T-cell (primary cell): ENCODE data around the gene CEP85L. TPM values are rescaled to one million over a fixed set of nuclear protein-coding genes. Genes with fewer than 3 reads are reported as not detected.
A peak's percentile ranks its signal among the peaks of the same experiment; 100 is the strongest.

Source experiments
- ATAC-seq, 4 experiments: fragments of 200-7000 bp in 3 of 4; fragments of 150-1000 bp in 1 of 4; cut with Tn5 transposase; replicated peaks in 1 of 4; 1 replicate in 3 of 4; 2 replicates in 1 of 4; pipeline ENCODE4 v1.10.0; 2021; ENCODE audit warnings: moderate library complexity in 3 of 4, mild to moderate bottlenecking in 2 of 4, moderate number of reproducible peaks in 1 of 4
- CTCF ChIA-PET, 2 donors: fragments of 300-600 bp; sonication (Branson Sonifier 250); formaldehyde crosslinking; loops; one replicate each; lab custom pipeline; 2022; ENCODE audit warnings: antibody characterized with exemption in 2 of 2; lab: Charles Lee
- POLR2A ChIA-PET, 2 donors: fragments of 300-600 bp; sonication (Branson Sonifier 250); formaldehyde crosslinking; loops; one replicate each; lab custom pipeline; 2022; ENCODE audit warnings: antibody characterized with exemption in 2 of 2; lab: Charles Lee
- DNase-seq, 35 experiments: peaks; one replicate each; pipeline versions ENCODE4 v3.0.0 to v3.0.0-alpha.2; 2013 to 2023
- H3K27ac ChIP-seq: one replicate; pipeline ENCODE4 v1.5.1; 2013; ENCODE audit warnings: low read length
- H3K27me3 ChIP-seq, 2 experiments: replicated peaks in 1 of 2; 1 replicate in 1 of 2; 2 replicates in 1 of 2; pipeline versions ENCODE4 v1.6.1 to v1.7.0; 2013; ENCODE audit warnings: low read length in 1 of 2, mixed read lengths in 1 of 2; ENCODE audit not compliant: control insufficient read depth in 2 of 2, insufficient read depth in 2 of 2; ENCODE audit errors: extremely low read depth in 1 of 2
- H3K36me3 ChIP-seq, 2 donors: 1 replicate in 1 of 2; 2 replicates in 1 of 2; pipeline versions ENCODE4 v1.6.1 to v1.7.0; 2013; ENCODE audit warnings: low read length in 1 of 2; ENCODE audit not compliant: control insufficient read depth in 2 of 2, insufficient read depth in 1 of 2; ENCODE audit errors: extremely low read depth in 1 of 2
- H3K4me1 ChIP-seq, 2 experiments: 1 replicate in 1 of 2; 2 replicates in 1 of 2; pipeline versions ENCODE4 v1.6.1 to v1.7.0; 2013; ENCODE audit warnings: low read length in 2 of 2, mixed read lengths in 1 of 2; ENCODE audit not compliant: insufficient read depth in 2 of 2, control insufficient read depth in 1 of 2; ENCODE audit errors: extremely low read depth in 1 of 2
- H3K4me3 ChIP-seq, 2 donors: 1 replicate in 1 of 2; 2 replicates in 1 of 2; pipeline versions ENCODE4 v1.5.1 to v1.7.0; 2013; ENCODE audit warnings: mild to moderate bottlenecking in 2 of 2, low read length in 1 of 2, moderate library complexity in 1 of 2; ENCODE audit not compliant: control insufficient read depth in 1 of 2; ENCODE audit errors: extremely low read depth in 1 of 2
- H3K9me3 ChIP-seq: 2 replicates; pipeline ENCODE4 v1.7.0; 2013
- H3K27ac Mint-ChIP-seq, 2 donors: one replicate each; pipeline ENCODE4 v1.8.0; 2020 to 2021; ENCODE audit warnings: mild to moderate bottlenecking in 2 of 2, mixed read lengths in 2 of 2
- H3K27me3 Mint-ChIP-seq, 2 donors: one replicate each; pipeline ENCODE4 v1.8.0; 2021 to 2022; ENCODE audit warnings: mixed read lengths in 2 of 2
- H3K36me3 Mint-ChIP-seq: one replicate; pipeline ENCODE4 v1.8.0; 2021; ENCODE audit warnings: mixed read lengths
- H3K4me1 Mint-ChIP-seq, 3 donors: one replicate each; pipeline ENCODE4 v1.8.0; 2020 to 2022; ENCODE audit warnings: mixed read lengths in 3 of 3, mild to moderate bottlenecking in 1 of 3
- H3K4me3 Mint-ChIP-seq, 3 donors: one replicate each; pipeline ENCODE4 v1.8.0; 2020 to 2022; ENCODE audit warnings: mild to moderate bottlenecking in 3 of 3, mixed read lengths in 3 of 3, moderate library complexity in 3 of 3
- H3K9me3 Mint-ChIP-seq, 3 donors: one replicate each; pipeline ENCODE4 v1.8.0; 2020 to 2022; ENCODE audit warnings: mixed read lengths in 3 of 3
- WGBS: methylation state at CpG from one replicate; pipeline ENCODE4 v1.1.5; 2013; ENCODE audit warnings: missing lambda C conversion rate; ENCODE audit not compliant: insufficient coverage; 5-methylcytosine and 5-hydroxymethylcytosine counted together
- total RNA-seq, 35 experiments: library from RNA in 6 of 35; stranded (reverse) in 6 of 35; fragments of 120-200 nt in 1 of 35; gene quantifications; one replicate each; pipeline versions ENCODE4 v1.2.1 to v1.2.4 and lab custom pipeline; 2013 to 2026

Gene CEP85L
- total RNA-seq, 5 donors from 2014 or later (not counting 1 experiment from before 2014, with no cell fraction given) = 49.7 to 101 (median 53.5) TPM

DNA sequence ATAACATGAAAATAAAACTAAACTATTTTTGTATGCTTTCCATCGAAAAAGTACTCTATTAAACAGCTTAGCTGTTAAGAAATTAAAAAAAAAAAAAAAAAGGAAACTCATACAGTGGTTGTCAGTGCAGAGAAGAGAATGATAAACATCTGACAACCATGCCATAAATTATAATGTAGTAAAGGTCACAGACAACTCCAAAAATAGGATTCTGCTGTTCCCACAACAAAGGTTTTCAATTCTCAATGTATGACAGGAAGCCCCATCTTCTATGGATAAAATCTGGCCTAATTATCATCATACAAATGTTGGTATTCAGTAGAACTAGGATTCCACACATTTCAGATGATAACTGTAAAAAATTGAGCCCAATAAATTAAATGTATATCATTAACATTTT lies 98.3 kb downstream of the CEP85L start:
- Mint-ChIP-seq H3K27me3 (no peaks in the 10 kb centered on the region), H3K4me3 (no peak overlapping the region), H3K36me3 (peaks cover 19% of the 10 kb centered on the region), H3K9me3 (no peaks in the 10 kb centered on the region), H3K4me1 (peaks cover 56 to 66% (median 61%) of the 10 kb centered on the region in 3 donors), H3K27ac (peak overlapping the region in 1 of 2 donors; percentile 39)
- DNase-seq = no peak
- POLR2A ChIA-PET = interaction anchor here (0.6 to 0.7 kb wide), 3 partner anchors 10 to 457 kb away, joined by 4 read pairs; no protein-coding TSS in a partner anchor
- Histone ChIP-seq H3K27ac (no peak overlapping the region), H3K4me1 (peaks cover 9 to 36% of the 10 kb centered on the region in 2 experiments), H3K4me3 (no peak overlapping the region), H3K9me3 (no peaks in the 10 kb centered on the region), H3K27me3 (no peaks in the 10 kb centered on the region), H3K36me3 (peaks cover 0 to 11% of the 10 kb centered on the region in 2 donors)
- WGBS = no CpG with 5 or more reads among the region's 1 CpG
- no peak for ATAC-seq
- CTCF ChIA-PET = interaction anchor here (0.6 to 1.6 kb wide), 7 partner anchors 8 to 572 kb away, joined by 3 to 7 read pairs (median 5); no protein-coding TSS in a partner anchor

DNA sequence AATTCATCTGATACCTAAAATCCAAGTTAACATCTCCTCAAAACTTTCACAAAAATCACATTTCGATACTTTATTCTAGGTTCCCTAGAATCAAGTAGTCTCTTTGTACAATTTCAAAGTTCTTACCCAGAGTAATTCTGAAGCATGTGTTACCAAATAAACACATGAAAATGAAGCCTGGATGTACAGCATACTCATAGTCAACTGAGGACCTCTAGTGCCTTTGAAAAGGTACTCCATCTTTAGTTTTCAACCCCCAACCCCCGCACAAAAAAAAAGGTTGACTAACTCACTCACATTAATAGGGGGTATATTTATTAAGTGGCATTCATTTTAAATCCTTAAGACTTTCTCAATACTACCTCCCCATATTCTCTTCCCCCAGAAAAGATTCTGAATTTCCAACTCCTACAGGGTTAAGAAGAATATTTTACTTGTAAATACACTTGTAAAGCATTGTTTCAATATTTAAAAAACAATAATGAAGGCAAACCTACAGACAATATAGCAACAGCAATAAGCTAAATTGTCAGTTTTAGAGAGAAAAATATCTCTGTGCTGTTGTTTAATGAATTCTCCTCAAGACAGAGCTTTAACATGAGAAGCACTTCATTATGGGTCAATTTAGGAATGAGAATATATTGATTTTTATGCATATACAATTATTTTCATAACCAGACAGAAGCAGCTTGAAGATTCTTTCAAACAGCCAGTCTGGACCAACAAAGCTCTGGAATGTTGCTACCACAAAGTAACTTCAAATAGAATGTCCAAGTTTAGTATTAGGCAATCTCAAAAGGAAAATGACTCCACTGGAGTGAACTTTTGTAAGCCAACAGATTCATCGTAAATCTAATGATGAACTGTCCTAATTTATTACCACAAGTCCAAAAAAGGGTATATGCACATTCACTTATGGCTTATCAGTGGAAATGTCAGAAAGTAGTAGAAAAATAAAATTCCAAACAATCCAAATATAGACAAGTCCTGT lies 100.0 kb downstream of the CEP85L start:
- no peaks in the 10 kb centered on the region for H3K27me3 ChIP-seq
- H3K9me3 ChIP-seq = no peaks in the 10 kb centered on the region
- H3K4me3 ChIP-seq = no peak overlapping the region
- ATAC-seq = peak; percentile 75 to 91 (median 86)
- no peaks in the 10 kb centered on the region for H3K27me3 Mint-ChIP-seq
- H3K9me3 Mint-ChIP-seq = no peaks in the 10 kb centered on the region
- no peak overlapping the region for H3K27ac ChIP-seq
- peak overlapping the region; percentile 59 to 78 for H3K27ac Mint-ChIP-seq
- H3K4me1 Mint-ChIP-seq = peaks cover 56 to 62% (median 58%) of the 10 kb centered on the region in 3 donors
- peaks cover 19% of the 10 kb centered on the region for H3K36me3 Mint-ChIP-seq
- 67% methylated on average over 1 of the region's 3 CpGs for WGBS
- ChIA-PET CTCF (interaction anchor here (0.6 to 1.3 kb wide), 9 partner anchors 14 to 576 kb away, joined by 3 to 6 read pairs (median 3); no protein-coding TSS in a partner anchor), POLR2A (interaction anchor here in 1 of 2 donors (0.6 kb wide), 2 partner anchors 457 to 569 kb away, joined by 3 to 8 read pairs; no protein-coding TSS in a partner anchor)
- peaks cover 0 to 34% of the 10 kb centered on the region in 2 experiments for H3K4me1 ChIP-seq
- DNase-seq = peak in 5 of 35 experiments; percentile 7 to 69 (median 10)
- H3K36me3 ChIP-seq = peaks cover 0 to 11% of the 10 kb centered on the region in 2 donors
- H3K4me3 Mint-ChIP-seq = no peak overlapping the region

DNA sequence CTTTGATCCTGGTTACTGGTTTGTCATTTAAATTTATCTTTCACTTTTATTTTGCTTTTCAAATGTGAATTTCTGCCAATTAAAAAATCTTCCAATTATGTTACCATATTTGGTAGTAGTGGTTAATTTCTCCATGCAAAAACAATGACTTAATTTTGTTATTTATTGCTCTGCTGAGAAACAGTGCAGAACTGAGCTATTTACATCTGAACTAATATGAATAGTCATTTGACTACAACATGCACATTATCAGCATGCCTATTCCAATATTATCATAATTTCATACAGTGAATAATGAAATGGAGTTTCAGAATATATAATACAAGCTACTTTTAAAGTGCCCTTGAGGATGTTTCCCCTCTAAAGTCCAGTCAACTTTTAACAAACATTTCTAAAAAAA lies 102.8 kb downstream of the CEP85L start:
- no peak overlapping the region for H3K4me3 Mint-ChIP-seq
- DNase-seq = no peak
- Histone ChIP-seq H3K36me3 (no peaks in the 10 kb centered on the region), H3K27ac (no peak overlapping the region), H3K27me3 (no peaks in the 10 kb centered on the region), H3K9me3 (no peaks in the 10 kb centered on the region), H3K4me1 (peaks cover 0 to 37% of the 10 kb centered on the region in 2 experiments), H3K4me3 (no peak overlapping the region)
- ChIA-PET POLR2A (interaction anchor here in 1 of 2 donors (0.5 kb wide), 1 partner anchor 309 kb away, joined by 16 read pairs; no protein-coding TSS in a partner anchor), CTCF (interaction anchor here in 1 of 2 donors (0.5 to 1.5 kb wide), 3 partner anchors 17 to 765 kb away, joined by 3 to 4 read pairs (median 4); no protein-coding TSS in a partner anchor)
- ATAC-seq = no peak
- no peaks in the 10 kb centered on the region for H3K27me3 Mint-ChIP-seq
- no peaks in the 10 kb centered on the region for H3K9me3 Mint-ChIP-seq
- H3K36me3 Mint-ChIP-seq = peaks cover 12% of the 10 kb centered on the region
- peaks cover 65 to 71% (median 66%) of the 10 kb centered on the region in 3 donors for H3K4me1 Mint-ChIP-seq
- H3K27ac Mint-ChIP-seq = no peak overlapping the region

DNA sequence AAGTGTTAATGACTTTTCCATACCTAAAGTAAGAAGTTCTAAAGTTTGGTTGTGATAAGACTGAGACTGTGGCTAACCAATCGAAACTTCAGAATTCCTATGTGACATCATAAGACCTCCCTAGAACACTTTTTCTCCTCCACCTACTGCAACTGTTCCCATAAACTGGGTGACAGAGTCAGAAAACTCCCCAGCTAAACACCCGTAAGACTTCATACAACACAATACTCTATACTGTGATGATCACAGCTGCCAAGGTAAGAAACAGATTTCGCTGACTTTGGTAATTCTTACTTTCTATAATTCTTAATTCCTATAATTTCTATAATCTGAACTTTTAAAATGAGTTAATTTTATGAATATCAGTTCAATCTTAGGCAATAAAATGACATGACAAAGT lies 103.3 kb downstream of the CEP85L start, which contains the start of gene PLN:
Gene PLN (plus strand): TSS at position 161 of the 400 bp plus-strand sequence. CDS start 10,626 bp downstream, outside the sequence.
- no CpG with 5 or more reads among the region's 3 CpGs for WGBS
- peaks cover 63 to 70% (median 68%) of the 10 kb centered on the region in 3 donors for H3K4me1 Mint-ChIP-seq
- H3K4me1 ChIP-seq = peaks cover 0 to 36% of the 10 kb centered on the region in 2 experiments
- no peaks in the 10 kb centered on the region for H3K9me3 ChIP-seq
- ATAC-seq (no peak), DNase-seq (no peak)
- no peak within 1 kb of the TSS for H3K4me3 Mint-ChIP-seq
- no peaks in the 10 kb centered on the region for H3K9me3 Mint-ChIP-seq
- POLR2A ChIA-PET = no interaction called here
- H3K36me3 ChIP-seq = no peaks in the 10 kb centered on the region
- H3K27ac ChIP-seq = no peak within 1 kb of the TSS
- H3K4me3 ChIP-seq = no peak within 1 kb of the TSS
- H3K27me3 ChIP-seq = no peaks in the 10 kb centered on the region
- H3K27me3 Mint-ChIP-seq = no peaks in the 10 kb centered on the region
- peaks cover 14% of the 10 kb centered on the region for H3K36me3 Mint-ChIP-seq
- CTCF ChIA-PET = interaction anchor here (0.5 to 1.5 kb wide), 5 partner anchors 17 to 765 kb away, joined by 3 to 4 read pairs (median 3); no protein-coding TSS in a partner anchor
- peak within 1 kb of the TSS in 1 of 2 donors; percentile 31 for H3K27ac Mint-ChIP-seq

DNA sequence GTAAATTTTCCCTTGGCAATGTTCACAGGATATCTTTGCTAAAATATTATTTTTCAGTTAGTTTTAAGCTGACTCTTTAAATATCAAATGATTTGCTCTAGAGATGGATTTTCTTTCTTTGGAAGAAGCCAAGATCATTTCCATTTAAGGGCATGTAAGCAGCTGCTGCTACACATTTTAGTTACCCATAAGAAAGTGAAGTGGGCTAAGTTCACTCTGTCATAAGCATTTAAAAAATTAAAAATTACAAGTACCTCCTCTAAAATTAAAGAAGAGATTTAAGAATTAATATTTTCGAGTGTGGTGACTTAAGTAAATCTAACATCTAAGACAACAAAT lies 104.5 kb downstream of the CEP85L start:
- Histone ChIP-seq H3K9me3 (peaks cover 2% of the 10 kb centered on the region), H3K27me3 (no peaks in the 10 kb centered on the region), H3K4me1 (peaks cover 0 to 25% of the 10 kb centered on the region in 2 experiments), H3K27ac (no peak overlapping the region), H3K4me3 (no peak overlapping the region), H3K36me3 (no peaks in the 10 kb centered on the region)
- ChIA-PET CTCF (interaction anchor here in 1 of 2 donors (1.4 kb wide), 1 partner anchor 24 kb away, joined by 3 read pairs; no protein-coding TSS in a partner anchor), POLR2A (no interaction called here)
- Mint-ChIP-seq H3K27ac (no peak overlapping the region), H3K36me3 (peaks cover 14% of the 10 kb centered on the region), H3K4me1 (peaks cover 62 to 70% (median 67%) of the 10 kb centered on the region in 3 donors), H3K9me3 (no peaks in the 10 kb centered on the region), H3K4me3 (no peak overlapping the region), H3K27me3 (no peaks in the 10 kb centered on the region)
- WGBS = no CpG with 5 or more reads among the region's 1 CpG
- no peak for DNase-seq
- ATAC-seq = no peak
